Ovary (tissue), 3 donors: ENCODE data around the gene HDDC3.

Experiments
- EP300 ChIP-seq: sonication (generic); formaldehyde crosslinking; IDR thresholded peaks from one replicate; pipeline ENCODE4 v1.6.1; 2017; ENCODE audit warnings: antibody characterized with exemption
- POLR2A ChIP-seq: fragments of 450-650 bp; IDR thresholded peaks from one replicate; pipeline ENCODE4 v1.6.1; 2017; ENCODE audit warnings: antibody characterized with exemption, mild to moderate bottlenecking, moderate library complexity
- TF ChIP-seq, protein P1 (sequence below), 3 donors: fragments of 450-650 bp in 2 of 3; fragments of 200-600 bp in 1 of 3; IDR thresholded peaks; one replicate each; pipeline versions ENCODE4 v1.5.1 to v1.8.0; 2016 to 2022; ENCODE audit warnings: antibody characterized with exemption in 3 of 3, mild to moderate bottlenecking in 1 of 3
- donor health status: DM: no; HTN: no; CAD: no.

DNA sequence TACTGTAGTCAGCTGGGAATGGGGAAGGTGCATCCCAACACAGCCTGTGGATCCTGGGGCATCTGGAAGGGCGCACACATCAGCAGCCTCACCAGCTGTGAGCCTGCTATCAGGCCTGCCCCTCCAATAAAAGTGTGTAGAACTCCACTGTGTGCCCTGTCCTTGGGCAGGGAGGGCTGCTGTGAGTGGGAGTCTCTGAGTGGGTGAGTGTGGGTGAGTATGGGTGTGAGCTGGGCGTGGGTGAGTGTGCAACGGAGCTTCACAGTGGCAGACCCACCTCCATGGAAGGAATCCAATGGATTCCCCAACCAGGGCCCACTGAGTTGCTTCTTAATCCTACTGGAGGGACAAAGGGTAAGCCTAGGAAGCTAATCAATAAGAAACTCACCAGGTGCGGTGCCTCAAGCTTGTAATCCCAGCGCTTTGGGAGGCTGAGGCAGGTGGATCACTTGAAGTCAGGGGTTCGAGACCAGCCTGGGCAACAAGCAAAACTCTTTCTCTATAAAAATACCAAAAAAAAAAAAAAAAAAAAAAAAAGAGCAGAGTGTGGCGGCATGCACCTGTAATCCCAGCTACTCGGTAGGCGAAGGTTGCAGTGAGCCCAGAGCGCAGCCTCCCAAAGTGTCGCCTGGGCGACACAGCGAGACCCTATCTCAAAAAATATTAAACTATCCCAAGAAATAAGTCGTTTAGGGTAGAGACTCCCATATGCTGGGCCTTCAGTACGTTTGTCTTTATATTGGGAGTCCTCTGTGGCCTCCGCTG lies 21.8 kb upstream of the HDDC3 start:
- no peak for TF ChIP-seq POLR2A
- TF ChIP-seq, protein P1, sequence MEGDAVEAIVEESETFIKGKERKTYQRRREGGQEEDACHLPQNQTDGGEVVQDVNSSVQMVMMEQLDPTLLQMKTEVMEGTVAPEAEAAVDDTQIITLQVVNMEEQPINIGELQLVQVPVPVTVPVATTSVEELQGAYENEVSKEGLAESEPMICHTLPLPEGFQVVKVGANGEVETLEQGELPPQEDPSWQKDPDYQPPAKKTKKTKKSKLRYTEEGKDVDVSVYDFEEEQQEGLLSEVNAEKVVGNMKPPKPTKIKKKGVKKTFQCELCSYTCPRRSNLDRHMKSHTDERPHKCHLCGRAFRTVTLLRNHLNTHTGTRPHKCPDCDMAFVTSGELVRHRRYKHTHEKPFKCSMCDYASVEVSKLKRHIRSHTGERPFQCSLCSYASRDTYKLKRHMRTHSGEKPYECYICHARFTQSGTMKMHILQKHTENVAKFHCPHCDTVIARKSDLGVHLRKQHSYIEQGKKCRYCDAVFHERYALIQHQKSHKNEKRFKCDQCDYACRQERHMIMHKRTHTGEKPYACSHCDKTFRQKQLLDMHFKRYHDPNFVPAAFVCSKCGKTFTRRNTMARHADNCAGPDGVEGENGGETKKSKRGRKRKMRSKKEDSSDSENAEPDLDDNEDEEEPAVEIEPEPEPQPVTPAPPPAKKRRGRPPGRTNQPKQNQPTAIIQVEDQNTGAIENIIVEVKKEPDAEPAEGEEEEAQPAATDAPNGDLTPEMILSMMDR (IDR thresholded peaks at IDR 0.05) = no peak
- TF ChIP-seq EP300 = no peak
